GM18867 (cell line): ENCODE measurements around the gene EEIG2.

Source experiments
- ATAC-seq: cut with Tn5 transposase; IDR thresholded peaks from one replicate; pipeline ENCODE4 v1.9.1; 2021; ENCODE audit warnings: mild to moderate bottlenecking, moderate library complexity; ENCODE audit not compliant: unreplicated experiment

EEIG2 gene

GRCh38 chr1:108575375-108575774 is 15.5 kb downstream of the EEIG2 start:
- no peak for ATAC-seq

DNA sequence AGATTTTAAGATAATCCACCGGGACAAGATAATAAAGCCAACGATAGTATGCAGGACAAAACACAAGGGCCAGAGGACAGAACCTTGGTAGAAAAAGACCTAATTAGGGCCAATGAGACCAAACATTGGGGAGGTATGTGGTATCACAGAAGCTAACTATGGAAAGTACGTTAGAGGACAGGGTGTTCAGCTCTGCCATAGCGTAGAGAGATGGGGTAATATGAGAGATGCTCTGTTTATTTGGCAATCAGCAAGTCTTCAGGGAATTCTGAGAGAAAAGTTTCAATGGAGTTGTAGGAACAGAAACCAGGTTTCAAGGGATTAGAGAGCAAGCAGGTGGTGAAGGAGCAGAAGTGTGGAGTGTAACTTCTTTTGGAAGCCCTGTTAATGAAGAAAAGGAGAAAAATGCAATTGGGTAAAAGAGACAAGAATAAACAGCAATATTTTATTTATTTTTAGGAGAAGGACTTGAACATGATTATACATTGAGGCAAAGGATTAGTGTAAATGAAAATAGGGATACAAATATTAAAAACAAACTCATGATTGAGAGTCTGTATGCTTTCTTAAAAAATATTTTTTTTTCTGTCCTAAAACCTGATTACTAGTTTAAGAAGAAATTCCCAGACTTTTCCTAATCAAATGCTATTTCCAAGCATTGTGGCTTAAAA is 24.0 kb downstream of the EEIG2 start:
- no peak for ATAC-seq

DNA sequence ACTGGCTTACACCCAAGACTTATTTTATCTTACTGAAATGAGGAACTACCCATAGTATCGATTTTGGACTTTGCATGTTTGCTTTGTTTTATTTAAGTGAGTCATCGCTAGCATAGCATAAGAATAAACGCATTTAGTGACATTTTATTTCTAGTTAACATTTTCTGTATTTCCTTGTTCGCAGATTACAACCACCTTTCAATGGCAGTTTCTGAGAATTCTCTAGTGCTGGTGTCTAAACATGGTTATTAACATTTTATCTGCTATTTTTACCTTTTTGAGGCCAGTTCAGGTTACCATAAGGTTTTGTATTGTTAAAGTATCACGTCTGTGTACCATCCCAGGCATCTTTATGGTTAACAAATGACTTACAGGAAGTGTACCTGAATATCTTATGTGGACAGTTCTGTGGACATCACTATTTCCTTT is 24.5 kb downstream of the EEIG2 start:
- no peak for ATAC-seq

GRCh38 chr1:108585313-108585712 is 25.4 kb downstream of the EEIG2 start:
- ATAC-seq, result no peak

- ATAC-seq, result no peak
Observed at GRCh38 chr1:108590441-108590840, 30.5 kb downstream of the EEIG2 start.

- no peak for ATAC-seq
Observed at GRCh38 chr1:108590957-108591356, 31.1 kb downstream of the EEIG2 start.

DNA sequence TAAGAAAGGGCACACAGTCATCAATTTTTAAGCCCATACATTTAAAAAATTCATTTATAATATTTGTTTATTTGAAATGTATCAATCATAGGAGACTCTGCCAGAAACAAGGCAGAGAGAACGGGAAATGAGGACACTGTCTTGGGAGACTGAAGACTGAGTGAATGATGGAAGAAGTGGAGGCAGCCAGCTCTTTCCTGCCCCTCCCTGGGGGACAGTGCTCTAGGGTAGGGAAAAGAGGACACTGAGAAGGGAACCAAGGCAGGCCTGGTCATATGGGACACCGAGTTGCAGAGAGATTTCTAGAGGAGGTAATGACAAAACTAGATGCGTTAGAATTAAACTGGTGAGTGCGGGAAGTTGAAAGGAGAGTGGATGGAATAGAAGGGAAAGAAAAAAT is 31.6 kb downstream of the EEIG2 start:
- ATAC-seq, result no peak

DNA sequence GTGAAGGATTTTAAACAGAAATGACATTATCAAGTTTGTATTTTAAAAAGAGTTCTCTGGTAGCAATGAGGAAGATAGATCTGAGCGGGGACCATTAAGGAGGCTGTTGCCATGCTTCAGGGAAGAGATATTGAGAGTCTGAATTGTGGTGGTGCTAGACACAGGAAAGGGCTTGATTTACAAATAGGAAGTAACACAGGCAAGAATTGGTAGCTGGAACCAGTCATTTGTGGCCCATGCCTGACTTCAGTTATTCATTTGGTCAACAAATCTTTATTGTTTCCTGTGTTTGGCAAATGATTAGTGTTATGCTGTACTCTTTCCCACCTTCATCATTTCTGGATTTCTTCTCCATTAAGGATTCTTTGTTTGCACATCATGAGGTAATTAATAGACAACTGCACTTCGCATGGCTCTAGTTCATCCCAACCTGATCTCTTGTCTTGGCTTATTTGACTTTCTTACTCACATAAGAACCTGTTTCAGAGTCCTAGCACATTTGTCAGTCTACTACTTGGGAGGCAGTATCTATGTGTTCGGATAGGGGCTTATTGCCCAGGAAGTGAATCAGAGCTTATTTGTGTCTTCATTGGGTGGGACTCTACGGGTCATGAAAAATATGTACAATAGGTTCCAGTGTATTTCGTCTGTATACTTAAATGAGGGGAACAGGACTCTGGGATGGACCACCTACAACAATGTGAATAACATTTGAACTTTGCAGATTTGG is 32.3 kb downstream of the EEIG2 start:
- peak; percentile 46 for ATAC-seq

- ATAC-seq, result no peak
Observed at GRCh38 chr1:108593448-108593847, 33.5 kb downstream of the EEIG2 start.

- no peak for ATAC-seq
Observed at GRCh38 chr1:108595507-108595906, 35.6 kb downstream of the EEIG2 start.

DNA sequence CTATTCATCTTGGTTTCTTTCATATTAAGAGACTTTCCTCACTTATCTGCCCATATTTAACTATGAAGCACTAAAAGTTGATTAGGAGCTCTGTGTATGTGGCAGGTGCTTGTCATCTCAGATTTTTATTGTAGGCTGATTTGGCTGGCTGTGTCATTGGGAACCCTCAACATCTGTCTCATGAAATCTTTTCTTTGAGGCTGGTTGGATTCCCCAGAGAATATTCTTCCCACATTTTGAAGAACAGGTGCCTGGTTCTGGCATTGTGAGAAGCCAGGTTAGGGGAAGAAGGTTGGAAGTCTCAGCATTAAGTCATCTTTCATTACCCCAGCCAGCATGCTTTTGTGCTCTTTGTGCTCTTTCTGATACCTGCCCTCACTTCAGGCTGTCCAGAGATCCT is 37.1 kb downstream of the EEIG2 start:
- no peak for ATAC-seq

DNA sequence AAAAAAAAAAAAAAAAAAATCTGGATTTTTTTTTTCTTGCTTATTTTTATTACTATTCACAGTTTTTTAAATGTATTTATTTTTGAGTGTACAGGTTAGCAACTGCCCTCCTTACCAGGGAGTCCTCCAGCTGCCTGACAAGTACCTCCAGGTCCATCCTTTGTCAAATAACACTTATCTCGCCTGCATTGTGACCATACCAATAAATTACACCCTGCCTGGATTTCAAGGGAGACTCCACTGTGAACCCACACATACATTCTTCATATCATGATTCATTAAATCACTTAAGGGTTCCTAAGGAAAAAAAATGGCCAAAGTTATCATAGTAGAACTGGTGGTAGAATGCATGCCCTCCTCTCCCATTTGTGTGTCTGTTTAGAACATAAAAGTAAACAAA is 38.4 kb downstream of the EEIG2 start:
- no peak for ATAC-seq

DNA sequence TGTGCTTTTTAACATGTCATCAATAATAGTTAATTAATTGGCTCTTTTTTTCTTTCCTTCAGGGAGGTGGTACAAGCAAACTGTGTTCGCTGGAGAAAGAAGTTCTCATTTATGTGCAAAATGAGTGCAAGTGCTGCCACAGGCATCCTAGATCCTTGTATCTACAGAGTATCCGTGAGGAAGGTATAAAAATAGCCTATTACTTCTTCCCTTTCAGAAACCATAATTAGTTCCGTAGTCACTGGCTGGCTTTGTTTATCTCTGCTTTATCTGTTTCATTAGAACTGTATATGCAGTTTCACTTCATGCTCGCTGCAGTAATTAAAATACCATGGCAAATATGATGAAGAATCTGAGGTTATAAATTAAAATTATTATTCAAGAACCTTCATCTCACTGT is 40.6 kb downstream of the EEIG2 start:
- ATAC-seq, result no peak

DNA sequence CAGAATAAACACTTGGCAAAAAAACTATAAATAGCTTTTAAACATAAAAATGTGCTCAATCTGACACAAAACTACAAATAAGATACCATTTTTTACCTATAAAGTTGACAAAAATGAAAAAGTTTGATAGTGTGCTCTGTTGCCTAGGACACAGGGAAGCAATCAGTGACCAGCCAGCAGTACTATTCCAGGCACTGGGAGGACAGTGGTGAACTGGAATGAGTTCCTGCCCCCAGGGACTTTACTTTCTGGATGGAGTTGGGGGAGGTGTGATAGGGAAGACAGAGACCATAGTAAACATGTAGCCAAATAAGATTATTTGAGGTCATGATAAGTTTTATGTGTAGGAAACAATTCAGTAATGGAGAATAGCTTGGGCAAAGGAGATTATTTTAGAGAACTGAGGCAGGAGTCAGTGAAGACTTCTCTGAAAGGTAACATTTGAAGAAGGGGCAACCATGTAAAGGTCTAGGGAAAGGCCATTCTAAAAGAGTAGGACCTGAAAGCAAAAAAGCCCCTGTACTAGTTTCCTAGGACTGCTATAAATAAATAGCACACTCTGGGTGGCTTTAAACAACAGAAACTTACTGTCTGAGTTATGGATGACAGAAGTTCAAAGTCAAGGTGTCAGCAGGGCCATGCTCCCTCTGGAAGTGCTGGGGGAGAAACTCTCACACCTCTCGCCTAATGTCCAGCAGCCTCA is 42.0 kb downstream of the EEIG2 start:
- no peak for ATAC-seq

- ATAC-seq, result no peak
Observed at GRCh38 chr1:108605633-108606032, 45.7 kb downstream of the EEIG2 start.

- ATAC-seq, result no peak
Observed at GRCh38 chr1:108606478-108606877, 46.6 kb downstream of the EEIG2 start.

GRCh38 chr1:108609483-108610049 is 49.7 kb downstream of the EEIG2 start:
- no peak for ATAC-seq
